ENCODE data around the gene CHCHD3. TPM values are rescaled to one million over a fixed set of nuclear protein-coding genes. Genes with fewer than 3 reads are reported as not detected.

The CHCHD3 gene
- total RNA-seq, 1 donor from 2014 or later, result 38.5 TPM

DNA sequence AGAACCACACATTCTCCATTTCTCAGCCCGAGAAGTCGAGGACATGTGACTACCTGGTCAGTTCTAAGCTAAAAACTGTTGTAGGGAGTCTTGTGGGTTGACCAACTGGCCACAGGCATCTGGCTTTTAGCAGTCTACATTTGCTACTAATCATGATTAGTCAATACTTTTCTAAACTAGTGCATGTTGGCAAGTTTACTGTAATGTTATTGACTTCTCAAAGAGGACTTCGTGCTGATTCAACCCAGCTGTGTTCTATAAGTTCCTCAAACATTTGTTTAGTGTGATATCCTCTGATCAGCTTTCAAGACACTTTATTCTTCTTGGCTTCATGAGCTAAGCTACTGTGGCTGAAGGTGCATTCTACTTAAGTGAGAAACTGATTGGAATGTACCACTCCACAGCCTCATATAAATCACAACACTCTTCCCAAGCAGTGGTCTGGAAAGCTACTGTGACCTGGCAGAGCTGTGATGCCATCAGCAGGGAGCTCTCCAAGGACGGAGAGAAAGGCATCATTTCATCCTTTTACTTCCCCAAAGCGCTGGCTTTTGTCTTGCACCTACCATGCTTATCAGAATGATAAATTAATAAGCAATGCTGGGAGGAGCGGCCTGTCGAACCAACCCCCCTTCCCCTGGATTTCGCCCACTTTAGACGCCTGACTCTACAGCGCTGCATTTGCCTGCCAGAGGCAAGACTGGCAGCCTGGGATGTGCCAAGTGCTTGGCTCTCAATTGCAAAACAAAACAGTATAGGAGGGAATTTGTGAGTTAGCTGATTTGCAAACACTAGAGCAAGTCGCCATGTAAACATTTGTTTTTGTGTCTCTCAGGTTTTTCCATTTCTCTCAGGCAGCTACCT, 298.9 kb downstream of the CHCHD3 start:
- Histone ChIP-seq H3K36me3 (peaks cover 17% of the 10 kb centered on the region), H3K27ac (no peak overlapping the region), H3K4me3 (no peak overlapping the region), H3K9me3 (no peaks in the 10 kb centered on the region), H3K27me3 (ENCODE audit: low read depth) (no peaks in the 10 kb centered on the region), H3K4me1 (no peaks in the 10 kb centered on the region)
- ATAC-seq (no peak), DNase-seq (no peak)
- TF ChIP-seq, protein P1, sequence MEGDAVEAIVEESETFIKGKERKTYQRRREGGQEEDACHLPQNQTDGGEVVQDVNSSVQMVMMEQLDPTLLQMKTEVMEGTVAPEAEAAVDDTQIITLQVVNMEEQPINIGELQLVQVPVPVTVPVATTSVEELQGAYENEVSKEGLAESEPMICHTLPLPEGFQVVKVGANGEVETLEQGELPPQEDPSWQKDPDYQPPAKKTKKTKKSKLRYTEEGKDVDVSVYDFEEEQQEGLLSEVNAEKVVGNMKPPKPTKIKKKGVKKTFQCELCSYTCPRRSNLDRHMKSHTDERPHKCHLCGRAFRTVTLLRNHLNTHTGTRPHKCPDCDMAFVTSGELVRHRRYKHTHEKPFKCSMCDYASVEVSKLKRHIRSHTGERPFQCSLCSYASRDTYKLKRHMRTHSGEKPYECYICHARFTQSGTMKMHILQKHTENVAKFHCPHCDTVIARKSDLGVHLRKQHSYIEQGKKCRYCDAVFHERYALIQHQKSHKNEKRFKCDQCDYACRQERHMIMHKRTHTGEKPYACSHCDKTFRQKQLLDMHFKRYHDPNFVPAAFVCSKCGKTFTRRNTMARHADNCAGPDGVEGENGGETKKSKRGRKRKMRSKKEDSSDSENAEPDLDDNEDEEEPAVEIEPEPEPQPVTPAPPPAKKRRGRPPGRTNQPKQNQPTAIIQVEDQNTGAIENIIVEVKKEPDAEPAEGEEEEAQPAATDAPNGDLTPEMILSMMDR (IDR thresholded peaks at IDR 0.05), result no peak
- intact Hi-C loops (cut with DNase I), result no loop called here

DNA sequence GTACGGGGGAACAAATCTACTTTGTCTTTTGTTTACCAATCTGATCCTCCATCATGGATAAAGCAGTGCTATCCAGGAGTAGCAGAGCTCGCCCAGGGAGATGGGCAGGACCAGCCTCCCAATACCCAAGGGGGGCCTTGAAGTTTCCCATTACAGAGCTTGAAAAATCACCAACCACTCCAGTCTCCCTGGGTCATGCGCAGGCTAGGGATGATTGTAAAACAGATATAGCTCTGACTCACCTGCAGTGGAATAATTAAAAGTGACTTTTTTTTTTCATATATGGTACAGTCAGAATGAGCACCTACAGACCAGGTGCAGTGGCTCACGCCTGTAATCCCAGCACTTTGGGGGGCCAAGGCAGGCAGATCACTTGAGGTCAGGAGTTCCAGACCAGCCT, 301.1 kb downstream of the CHCHD3 start:
- H3K27ac ChIP-seq, result no peak overlapping the region
- ATAC-seq (no peak), DNase-seq (no peak)
- H3K4me1 ChIP-seq, result no peaks in the 10 kb centered on the region
- no peak overlapping the region for H3K4me3 ChIP-seq
- H3K9me3 ChIP-seq, result no peaks in the 10 kb centered on the region
- intact Hi-C loops (cut with DNase I), result no loop called here
- H3K36me3 ChIP-seq, result peaks cover 17% of the 10 kb centered on the region
- TF ChIP-seq, protein P1 (IDR thresholded peaks at IDR 0.05), result no peak
- no peaks in the 10 kb centered on the region for H3K27me3 ChIP-seq (ENCODE audit: low read depth)

DNA sequence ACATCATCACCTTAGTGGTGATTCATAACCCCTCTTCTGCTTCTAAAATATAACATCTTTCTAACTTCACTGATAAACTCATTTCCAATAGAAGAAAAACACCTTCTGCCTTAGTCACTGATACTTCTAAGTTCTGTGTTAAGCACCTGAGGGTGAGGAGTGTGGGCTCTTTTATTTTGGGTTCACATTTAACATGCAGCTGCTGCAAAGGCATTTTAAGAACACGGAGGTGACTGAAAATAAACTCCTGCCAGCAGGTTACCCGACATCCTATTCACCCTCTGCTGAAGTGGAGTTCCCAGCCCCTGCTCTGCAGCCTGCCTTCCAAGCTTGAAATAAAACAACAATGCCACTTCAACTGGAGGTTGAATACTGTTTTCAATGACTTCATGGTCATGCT, 302.7 kb downstream of the CHCHD3 start:
- Histone ChIP-seq H3K36me3 (peaks cover 6% of the 10 kb centered on the region), H3K4me3 (no peak overlapping the region), H3K27ac (no peak overlapping the region), H3K9me3 (no peaks in the 10 kb centered on the region), H3K27me3 (ENCODE audit: low read depth) (no peaks in the 10 kb centered on the region), H3K4me1 (no peaks in the 10 kb centered on the region)
- intact Hi-C loops (cut with DNase I), result no loop called here
- TF ChIP-seq, protein P1 (IDR thresholded peaks at IDR 0.05), result no peak
- DNase-seq, result no peak
- no peak for ATAC-seq

DNA sequence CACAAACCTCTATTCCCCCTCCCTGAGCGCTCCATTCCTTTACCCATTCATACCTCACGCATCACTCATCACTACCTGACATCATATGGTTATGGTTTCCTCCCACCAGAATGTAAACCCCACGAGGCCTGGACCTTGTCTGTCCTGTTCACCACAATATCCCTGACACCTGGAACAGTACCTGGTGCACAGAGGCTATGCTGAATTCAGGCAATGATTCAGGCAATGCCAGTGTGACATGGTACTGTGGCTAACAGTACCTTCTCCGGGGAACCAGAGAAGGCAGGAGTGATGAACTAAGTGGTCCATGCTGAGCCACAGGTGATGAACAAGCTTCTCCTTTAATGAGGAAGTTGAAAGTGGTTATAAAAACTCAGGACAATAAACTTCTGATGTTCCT, 303.1 kb downstream of the CHCHD3 start:
- H3K36me3 ChIP-seq, result peaks cover 2% of the 10 kb centered on the region
- TF ChIP-seq, protein P1 (IDR thresholded peaks at IDR 0.05), result no peak
- H3K4me1 ChIP-seq, result no peaks in the 10 kb centered on the region
- no peak overlapping the region for H3K27ac ChIP-seq
- H3K9me3 ChIP-seq, result no peaks in the 10 kb centered on the region
- DNase-seq (no peak), ATAC-seq (no peak)
- no peaks in the 10 kb centered on the region for H3K27me3 ChIP-seq (ENCODE audit: low read depth)
- no peak overlapping the region for H3K4me3 ChIP-seq
- intact Hi-C loops (cut with DNase I), result no loop called here

DNA sequence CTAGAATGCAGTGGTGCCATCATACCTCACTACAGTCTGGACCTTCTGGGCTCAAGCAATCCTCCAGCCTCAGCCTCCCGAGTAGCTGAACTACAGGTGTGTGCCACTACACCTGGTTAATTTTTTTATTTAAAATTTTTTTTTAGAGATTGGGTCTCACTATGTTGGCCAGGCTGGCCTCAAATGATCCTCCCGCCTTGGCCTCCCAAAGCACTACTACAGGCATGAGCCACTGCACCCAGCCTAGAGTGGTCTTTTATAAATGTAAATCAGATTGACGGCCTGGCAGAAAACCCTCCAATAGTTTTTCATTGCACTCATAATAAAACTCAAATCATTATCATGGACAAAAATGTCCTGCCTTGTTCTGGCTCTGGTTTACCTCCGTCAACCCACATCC, 303.9 kb downstream of the CHCHD3 start:
- no peak overlapping the region for H3K4me3 ChIP-seq
- intact Hi-C loops (cut with DNase I), result no loop called here
- H3K27ac ChIP-seq, result no peak overlapping the region
- no peaks in the 10 kb centered on the region for H3K4me1 ChIP-seq
- H3K27me3 ChIP-seq (ENCODE audit: low read depth), result no peaks in the 10 kb centered on the region
- ATAC-seq (no peak), DNase-seq (no peak)
- TF ChIP-seq, protein P1 (IDR thresholded peaks at IDR 0.05), result no peak
- H3K9me3 ChIP-seq, result no peaks in the 10 kb centered on the region
- H3K36me3 ChIP-seq, result no peaks in the 10 kb centered on the region

All from lower lobe of right lung (tissue), 2 donors.